Ishikawa (cell line): ENCODE measurements around the gene HLCS.
A peak's percentile ranks its signal among the peaks of the same experiment; 100 is the strongest.

Experiments used
- CEBPB ChIP-seq: IDR thresholded peaks from 2 replicates; pipeline ENCODE4 v1.6.1; 2012
- CREB1 ChIP-seq: IDR thresholded peaks from 2 replicates; pipeline ENCODE4 v1.6.1; 2012; ENCODE audit warnings: low read depth
- EGR1 ChIP-seq: IDR thresholded peaks from 2 replicates; pipeline ENCODE4 v1.6.1; 2012
- EP300 ChIP-seq: IDR thresholded peaks from 2 replicates; pipeline ENCODE4 v1.6.1; 2012; ENCODE audit warnings: borderline replicate concordance
- FOXM1 ChIP-seq: IDR thresholded peaks from 2 replicates; pipeline ENCODE4 v1.6.1; 2012; ENCODE audit warnings: low read depth, borderline replicate concordance
- NFIC ChIP-seq: IDR thresholded peaks from 2 replicates; pipeline ENCODE4 v1.6.1; 2012
- RAD21 ChIP-seq: IDR thresholded peaks from 2 replicates; pipeline ENCODE4 v1.6.1; 2012; ENCODE audit warnings: low read depth
- TAF1 ChIP-seq: IDR thresholded peaks from 2 replicates; pipeline ENCODE4 v1.6.1; 2012; ENCODE audit warnings: low read depth, mild to moderate bottlenecking
- TCF12 ChIP-seq: IDR thresholded peaks from 2 replicates; pipeline ENCODE4 v1.6.1; 2012; ENCODE audit warnings: low read depth
- TEAD4 ChIP-seq: IDR thresholded peaks from 2 replicates; pipeline ENCODE4 v1.6.1; 2012
- YY1 ChIP-seq: IDR thresholded peaks from 2 replicates; pipeline ENCODE4 v1.6.1; 2012; ENCODE audit warnings: low read depth
- ZBTB7A ChIP-seq: IDR thresholded peaks from 2 replicates; pipeline ENCODE4 v1.6.1; 2012; ENCODE audit warnings: low read depth
- TF ChIP-seq, protein P1 (sequence below): IDR thresholded peaks from 2 replicates; pipeline ENCODE4 v1.6.1; 2012
- TF ChIP-seq, protein P2 (sequence below): IDR thresholded peaks from 2 replicates; pipeline ENCODE4 v1.6.1; 2012
- TF ChIP-seq, protein P3 (sequence below): IDR thresholded peaks from 2 replicates; pipeline ENCODE4 v1.6.1; 2012; ENCODE audit warnings: low read depth, mild to moderate bottlenecking

HLCS gene

DNA sequence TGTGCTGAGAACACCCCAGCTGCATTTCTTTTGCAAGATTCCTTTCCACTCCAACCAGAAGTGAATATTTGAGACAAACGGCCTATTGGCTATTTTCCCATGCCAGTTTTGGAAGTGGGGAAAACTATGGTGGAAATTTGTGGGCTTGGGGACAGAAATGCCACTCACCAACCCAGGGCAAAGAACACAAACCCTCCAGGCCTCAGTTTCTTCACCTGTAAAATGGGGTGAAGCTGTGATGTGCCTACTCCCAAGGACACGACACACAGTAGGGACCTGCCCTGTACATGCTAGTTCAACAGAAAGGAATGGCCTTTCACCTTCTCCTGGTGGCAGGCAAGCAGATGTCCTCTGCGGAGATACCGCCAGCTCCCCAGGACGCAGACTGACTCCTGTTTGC lies 221.0 kb downstream of the HLCS start:
- TF ChIP-seq, protein P1, sequence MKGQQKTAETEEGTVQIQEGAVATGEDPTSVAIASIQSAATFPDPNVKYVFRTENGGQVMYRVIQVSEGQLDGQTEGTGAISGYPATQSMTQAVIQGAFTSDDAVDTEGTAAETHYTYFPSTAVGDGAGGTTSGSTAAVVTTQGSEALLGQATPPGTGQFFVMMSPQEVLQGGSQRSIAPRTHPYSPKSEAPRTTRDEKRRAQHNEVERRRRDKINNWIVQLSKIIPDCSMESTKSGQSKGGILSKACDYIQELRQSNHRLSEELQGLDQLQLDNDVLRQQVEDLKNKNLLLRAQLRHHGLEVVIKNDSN: no peak
- TF ChIP-seq ZBTB7A (no peak), YY1 (no peak), CREB1 (no peak), RAD21 (no peak), NFIC (no peak), TEAD4 (no peak), EP300 (no peak), CEBPB (no peak), FOXM1 (no peak), TCF12 (no peak), EGR1 (no peak), TAF1 (no peak)
- TF ChIP-seq, protein P2, sequence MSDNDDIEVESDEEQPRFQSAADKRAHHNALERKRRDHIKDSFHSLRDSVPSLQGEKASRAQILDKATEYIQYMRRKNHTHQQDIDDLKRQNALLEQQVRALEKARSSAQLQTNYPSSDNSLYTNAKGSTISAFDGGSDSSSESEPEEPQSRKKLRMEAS: no peak
- TF ChIP-seq, protein P3, sequence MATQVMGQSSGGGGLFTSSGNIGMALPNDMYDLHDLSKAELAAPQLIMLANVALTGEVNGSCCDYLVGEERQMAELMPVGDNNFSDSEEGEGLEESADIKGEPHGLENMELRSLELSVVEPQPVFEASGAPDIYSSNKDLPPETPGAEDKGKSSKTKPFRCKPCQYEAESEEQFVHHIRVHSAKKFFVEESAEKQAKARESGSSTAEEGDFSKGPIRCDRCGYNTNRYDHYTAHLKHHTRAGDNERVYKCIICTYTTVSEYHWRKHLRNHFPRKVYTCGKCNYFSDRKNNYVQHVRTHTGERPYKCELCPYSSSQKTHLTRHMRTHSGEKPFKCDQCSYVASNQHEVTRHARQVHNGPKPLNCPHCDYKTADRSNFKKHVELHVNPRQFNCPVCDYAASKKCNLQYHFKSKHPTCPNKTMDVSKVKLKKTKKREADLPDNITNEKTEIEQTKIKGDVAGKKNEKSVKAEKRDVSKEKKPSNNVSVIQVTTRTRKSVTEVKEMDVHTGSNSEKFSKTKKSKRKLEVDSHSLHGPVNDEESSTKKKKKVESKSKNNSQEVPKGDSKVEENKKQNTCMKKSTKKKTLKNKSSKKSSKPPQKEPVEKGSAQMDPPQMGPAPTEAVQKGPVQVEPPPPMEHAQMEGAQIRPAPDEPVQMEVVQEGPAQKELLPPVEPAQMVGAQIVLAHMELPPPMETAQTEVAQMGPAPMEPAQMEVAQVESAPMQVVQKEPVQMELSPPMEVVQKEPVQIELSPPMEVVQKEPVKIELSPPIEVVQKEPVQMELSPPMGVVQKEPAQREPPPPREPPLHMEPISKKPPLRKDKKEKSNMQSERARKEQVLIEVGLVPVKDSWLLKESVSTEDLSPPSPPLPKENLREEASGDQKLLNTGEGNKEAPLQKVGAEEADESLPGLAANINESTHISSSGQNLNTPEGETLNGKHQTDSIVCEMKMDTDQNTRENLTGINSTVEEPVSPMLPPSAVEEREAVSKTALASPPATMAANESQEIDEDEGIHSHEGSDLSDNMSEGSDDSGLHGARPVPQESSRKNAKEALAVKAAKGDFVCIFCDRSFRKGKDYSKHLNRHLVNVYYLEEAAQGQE: no peak

DNA sequence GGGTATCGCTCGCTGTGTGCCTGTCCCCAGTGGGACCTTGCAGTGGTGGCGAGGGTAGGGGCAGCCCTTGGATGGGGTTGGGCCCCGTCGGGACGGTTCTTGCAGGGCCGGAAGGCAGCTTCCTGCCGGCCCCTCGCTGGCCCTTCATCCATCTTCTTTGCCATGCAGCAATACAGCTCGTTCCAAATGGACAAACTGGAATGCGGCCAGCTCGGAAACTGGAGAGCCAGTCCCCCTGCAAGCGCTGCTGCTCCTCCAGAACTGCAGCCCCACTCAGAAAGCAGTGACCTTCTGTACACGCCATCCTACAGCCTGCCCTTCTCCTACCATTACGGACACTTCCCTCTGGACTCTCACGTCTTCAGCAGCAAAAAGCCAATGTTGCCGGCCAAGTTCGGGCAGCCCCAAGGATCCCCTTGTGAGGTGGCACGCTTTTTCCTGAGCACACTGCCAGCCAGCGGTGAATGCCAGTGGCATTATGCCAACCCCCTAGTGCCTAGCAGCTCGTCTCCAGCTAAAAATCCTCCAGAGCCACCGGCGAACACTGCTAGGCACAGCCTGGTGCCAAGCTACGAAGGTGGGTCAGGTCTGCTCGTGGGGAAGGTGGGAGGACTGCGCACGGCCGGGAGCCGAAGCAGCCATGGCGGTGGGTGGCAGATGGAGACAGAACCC lies 221.8 kb downstream of the HLCS start:
- TF ChIP-seq YY1 (no peak), NFIC (peak; percentile 64)

DNA sequence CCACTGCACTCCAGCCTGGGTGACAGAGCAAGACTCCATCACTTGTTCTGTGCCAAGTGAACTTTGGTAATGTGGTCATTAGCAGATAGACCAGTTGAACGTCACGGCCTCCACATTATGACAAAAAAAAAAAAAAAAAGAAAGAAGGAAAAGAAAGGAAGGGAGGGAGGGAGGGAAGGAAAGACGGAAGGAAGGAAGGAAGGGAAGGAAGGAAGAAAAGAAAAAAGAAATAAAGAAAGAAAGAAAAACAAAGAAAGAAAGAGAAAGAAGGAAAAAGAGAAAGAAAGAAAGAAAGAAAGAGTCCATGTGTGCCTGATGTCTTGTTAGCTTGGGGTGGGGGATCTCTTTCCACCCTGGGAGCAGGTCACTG lies 222.3 kb downstream of the HLCS start:
- TF ChIP-seq RAD21 (no peak), YY1 (no peak), TAF1 (no peak), TCF12 (no peak), ZBTB7A (no peak), CEBPB (no peak), TEAD4 (no peak), EGR1 (no peak), NFIC (no peak), EP300 (no peak), FOXM1 (no peak), CREB1 (no peak)
- TF ChIP-seq, protein P1: no peak
- TF ChIP-seq, protein P2: no peak
- TF ChIP-seq, protein P3: no peak

DNA sequence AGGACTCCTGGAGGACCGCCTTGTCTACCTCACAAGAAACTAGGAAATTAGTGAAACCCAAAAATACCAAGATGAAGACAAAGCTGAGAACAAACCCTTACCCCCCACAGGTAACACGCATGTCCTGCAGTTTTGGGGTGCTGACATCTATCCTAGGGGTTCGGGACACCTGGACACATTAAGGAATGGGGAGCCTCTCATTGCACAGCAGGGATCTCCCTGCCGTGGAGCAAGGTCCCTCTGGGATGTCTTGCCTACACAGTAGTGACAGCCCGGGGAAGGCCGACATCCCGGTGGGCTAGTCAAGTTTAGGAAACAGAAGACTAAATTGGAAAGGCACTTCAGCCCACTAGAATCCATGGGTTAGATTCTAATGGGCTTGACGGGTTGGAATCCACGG lies 223.0 kb downstream of the HLCS start:
- no peak for TF ChIP-seq TEAD4

DNA sequence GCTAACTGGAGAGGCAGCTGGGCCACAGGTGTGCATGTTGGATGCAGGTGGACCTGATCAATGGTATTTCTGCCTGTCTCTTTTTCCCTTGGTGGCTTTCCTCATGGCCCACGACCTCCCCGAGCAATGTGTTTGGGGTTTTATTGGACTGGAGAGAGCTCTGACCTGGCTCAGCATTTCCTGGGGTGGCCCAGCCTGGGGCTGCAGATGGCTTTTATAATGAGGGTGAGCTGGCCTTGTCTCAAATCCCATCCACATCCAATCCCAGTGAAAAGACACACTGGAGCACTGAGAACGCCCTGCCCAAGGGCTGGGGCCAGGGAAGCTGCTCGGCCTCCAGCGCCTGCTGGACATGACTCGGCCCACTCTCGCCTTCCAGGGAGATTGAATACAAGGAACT lies 223.5 kb downstream of the HLCS start:
- TF ChIP-seq TCF12 (no peak), CEBPB (no peak)

DNA sequence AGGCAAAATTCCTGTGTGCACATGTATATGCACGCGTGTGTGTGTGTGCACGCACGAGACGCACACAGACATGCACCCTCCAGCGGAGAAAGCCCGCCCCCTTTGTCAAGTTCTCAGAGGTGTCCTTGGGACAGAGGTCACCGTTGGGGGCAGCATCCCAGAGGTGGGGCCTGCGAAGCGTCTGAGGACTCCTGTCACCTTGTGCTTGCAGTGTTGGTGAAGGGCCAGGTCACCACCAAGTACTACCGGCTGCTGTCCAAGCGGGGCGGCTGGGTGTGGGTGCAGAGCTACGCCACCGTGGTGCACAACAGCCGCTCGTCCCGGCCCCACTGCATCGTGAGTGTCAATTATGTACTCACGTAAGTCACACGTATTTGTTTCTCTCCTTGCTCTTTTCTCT lies 225.0 kb downstream of the HLCS start:
- TF ChIP-seq EP300: no peak
- no peak for TF ChIP-seq CREB1
- TF ChIP-seq NFIC: no peak
- TF ChIP-seq YY1: no peak
- TF ChIP-seq ZBTB7A: no peak
- no peak for TF ChIP-seq TEAD4
- TF ChIP-seq TAF1: no peak
- TF ChIP-seq RAD21: no peak
- no peak for TF ChIP-seq CEBPB
- TF ChIP-seq, protein P1: no peak
- TF ChIP-seq FOXM1: no peak
- no peak for TF ChIP-seq EGR1
- no peak for TF ChIP-seq TCF12
- TF ChIP-seq, protein P3: no peak
- TF ChIP-seq, protein P2: no peak
